HG03442 (cell line): ENCODE results near the gene GZMA.

Source experiments
- ATAC-seq: cut with Tn5 transposase; IDR thresholded peaks from one replicate; pipeline ENCODE4 v1.9.1; 2021; ENCODE audit warnings: mild to moderate bottlenecking, moderate library complexity; ENCODE audit not compliant: unreplicated experiment

Gene GZMA

DNA sequence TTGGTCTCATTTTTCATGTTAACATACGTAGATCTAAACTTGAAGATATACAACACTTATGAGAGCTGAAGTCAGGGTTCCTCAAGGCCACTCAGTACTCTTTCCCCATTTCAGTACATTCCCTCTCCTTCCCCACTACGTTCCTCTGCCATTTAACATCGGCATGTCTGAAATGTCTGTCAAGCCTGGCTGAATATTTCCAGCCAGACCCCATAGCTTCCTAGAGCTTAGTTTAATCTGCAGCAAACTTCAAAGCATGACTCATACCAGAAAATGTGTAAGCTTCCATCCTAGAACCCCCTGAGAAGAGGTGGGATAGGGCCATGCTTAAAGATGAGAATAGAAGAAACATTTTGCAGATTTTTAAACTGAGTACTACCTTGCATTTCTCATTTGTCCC, 6.2 kb downstream of the GZMA start:
- ATAC-seq: no peak

DNA sequence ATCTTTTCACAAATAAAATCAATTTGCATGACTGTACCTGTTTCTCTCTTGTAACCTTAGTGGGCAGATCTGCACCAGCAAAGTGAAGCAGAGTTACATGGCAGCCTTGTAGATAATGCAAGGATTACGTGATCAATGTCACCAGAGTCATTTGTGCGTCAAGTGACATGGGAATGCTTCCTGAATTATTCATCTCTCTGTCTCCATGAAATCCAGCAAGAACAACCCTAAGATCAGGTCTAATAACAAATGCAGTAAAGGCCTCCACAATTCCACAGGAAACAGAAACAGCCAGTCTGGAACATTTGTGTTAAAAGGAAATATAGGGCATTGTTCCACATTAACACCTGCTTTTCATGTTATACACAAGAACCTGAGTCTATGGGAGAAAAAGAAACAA, 7.8 kb downstream of the GZMA start:
- ATAC-seq: no peak

DNA sequence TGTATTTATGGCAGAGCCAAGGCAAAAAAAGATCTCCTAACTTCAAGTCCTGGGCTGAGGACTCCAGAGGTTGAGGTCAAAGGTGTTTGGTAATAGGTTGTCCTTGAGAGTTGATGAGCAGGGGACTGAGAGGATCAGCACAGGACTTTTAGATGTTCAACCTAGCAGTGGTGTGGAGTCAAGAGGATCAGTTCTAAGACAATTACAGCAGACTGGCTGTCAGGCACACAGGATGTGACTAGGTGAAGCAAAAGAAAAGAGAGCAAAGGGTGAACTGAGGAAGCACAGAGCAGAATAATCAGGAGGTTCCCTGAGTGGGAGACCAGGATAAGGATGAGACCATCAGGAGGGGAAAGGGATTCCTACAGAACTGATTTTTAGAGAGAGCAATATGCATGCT, 10.9 kb downstream of the GZMA start:
- ATAC-seq: no peak

DNA sequence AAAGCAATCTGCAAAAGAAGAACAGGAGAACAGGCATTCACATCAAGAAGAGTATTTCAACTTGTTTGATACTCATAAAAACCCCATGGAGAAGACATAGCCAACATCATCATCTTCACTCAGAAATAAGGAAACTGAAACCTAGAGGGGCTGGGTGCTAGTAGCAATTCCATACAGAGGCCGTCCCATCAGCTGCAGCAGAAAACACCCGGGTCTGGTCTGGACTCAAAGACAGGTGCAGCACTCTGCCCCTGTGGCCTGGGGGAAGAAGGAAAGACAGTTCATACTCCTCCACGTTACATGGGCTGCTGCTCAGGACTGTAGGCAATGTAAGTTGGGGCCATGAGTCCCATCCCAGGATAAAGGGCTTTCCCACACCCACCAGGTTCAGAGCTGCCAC, 11.6 kb downstream of the GZMA start:
- ATAC-seq: no peak

DNA sequence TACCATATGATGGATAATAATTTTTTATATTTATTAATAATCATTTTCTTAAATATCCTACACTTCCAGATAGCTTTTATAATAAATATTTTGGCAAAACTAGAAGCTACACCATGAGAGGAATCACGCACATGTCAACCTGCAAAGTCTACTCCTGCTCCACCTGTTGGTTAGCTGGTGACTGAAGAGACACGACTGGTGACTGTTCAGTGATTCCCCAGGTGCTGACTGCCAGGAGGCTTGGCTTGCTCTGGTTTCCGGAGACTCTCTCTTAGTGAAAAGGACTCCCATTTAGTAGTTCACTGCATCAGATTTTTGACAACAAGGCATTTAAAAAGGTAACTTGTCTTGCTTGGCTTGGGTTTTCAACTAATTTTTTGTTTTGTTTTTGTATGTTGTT, 20.9 kb downstream of the GZMA start:
- no peak for ATAC-seq

DNA sequence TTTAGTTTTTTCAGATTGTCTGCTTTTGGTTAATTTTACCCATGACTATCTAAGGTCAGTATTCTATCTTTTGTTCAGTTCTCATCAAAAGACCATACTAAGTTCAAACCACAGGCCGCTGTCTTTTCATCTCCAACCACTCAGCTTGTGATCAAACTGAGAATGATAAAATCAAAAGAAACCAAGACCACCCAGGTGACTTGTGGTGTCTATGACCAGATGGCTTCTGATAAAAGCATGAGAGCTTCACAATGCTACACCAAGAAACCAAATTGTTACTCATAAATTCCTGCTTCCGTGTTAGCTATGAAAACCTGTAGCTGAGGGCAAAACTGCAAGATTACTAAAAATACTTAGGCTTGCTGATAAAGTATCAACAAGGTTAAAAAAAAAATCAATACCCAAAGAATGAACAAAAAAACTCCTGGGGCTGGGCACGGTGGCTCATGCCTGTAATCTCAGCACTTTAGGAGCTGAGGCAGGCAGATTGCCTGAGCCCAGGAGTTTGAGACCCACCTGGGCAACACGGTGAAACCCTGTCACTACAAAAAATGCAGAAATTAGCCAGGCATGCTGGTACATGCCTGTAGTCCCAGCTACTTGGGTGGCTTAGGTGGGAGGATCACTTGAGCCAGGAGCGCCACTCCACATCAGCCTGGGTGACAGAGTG, 31.7 kb downstream of the GZMA start:
- no peak for ATAC-seq

DNA sequence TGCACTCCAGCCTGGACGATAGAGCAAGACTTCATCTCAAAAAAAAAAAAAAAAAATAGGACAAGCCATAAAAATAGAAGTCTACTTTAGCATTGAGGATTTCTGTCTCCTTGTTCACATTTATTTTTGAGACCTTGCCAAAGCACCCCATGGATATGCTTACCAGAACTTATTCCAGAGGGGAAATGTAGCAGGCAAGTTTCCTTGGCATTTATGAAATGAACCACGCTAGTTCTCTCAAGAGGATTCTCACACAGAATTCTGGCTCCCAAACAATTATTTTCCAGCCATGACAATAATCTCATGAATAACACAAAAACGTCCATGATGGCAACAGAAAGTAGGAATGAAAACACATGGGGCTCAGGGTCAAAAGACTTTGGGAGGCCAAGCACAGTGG, 34.1 kb downstream of the GZMA start:
- no peak for ATAC-seq

DNA sequence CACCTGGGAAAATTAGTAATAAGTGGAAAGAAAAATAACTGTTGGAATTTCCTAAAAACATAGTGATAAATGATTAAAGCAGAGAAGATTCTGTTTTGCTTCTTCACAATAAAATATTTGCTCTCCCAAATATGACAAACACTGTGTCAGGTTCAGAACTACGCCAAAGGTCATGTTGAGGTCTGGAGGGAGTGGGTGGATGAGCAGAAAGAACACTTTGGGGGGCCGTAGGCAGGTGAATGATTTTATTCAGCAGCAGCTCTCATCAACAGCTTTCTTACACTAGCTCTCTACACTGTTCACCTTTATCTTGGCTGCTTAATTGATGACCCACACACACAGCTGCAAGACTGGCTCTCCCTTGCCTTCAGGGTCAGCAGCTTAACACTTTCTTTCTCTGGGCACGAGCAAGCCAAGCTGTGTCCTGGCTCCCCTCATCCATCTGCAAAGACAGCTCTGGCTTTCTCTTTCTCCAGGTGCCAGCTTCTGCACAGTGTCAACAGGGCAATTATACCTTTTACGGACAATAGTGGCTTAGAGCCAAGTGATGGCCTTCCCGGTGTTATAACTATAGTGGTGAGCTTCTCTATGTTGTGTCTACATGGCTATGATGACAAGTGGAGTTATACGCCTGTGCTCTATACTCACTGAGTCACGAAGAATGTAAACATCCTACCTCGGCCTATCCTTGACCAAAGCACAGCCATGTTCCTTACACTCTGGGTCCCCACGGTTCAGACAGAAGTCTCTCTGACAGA, 38.6 kb downstream of the GZMA start:
- ATAC-seq: no peak

DNA sequence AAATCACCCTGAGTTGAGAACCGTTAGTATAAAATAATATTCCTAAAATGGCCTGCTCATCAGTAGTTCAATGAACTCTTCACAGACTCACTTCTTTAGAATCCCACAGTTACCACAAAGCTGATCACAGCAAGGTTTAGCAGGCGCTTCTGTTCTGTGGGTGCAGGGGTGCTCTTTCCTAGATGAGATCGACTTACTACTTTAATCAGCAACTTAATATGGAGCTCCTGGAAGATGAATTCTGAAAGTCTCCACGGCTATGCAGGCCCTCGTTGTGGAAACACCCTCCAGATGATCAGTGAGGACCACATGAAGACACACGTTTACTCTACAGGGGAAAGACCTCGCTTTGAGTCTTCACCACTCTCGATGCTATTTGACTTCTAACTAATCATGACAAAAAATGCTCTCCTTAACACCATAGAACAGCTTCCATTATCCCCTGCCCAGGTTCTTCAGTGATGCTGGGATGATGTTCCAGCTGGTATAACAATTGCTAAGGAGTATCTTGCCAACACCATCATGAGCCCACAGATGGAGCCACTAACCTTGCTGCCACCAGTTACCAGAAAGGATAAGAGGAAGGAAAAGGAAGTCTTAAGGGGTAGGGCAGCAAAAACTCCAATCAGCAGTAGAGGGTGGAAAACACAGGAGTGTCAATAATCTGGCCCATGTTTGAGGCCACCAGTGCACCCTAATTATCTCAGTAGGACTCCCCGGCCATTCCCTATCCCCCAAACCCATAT, 39.7 kb downstream of the GZMA start:
- ATAC-seq: no peak

DNA sequence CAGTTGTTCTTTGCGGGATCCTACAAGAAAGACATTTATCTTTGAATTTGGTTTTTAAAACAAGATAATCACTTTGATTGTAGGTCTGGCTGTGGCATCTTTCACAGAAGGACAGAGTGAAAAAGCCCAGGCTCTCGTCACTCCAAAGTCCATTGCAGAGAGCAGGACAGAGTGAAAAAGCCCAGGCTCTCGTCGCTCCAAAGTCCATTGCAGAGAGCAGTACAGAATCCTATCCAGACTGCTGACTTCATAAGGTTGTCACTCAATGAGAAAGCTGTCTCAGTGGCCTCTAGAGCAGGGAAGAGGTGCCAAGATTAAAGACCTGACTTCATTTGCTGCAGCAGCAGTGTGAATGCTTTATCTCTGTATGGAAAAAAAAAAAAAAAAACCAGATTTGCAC, 41.2 kb downstream of the GZMA start:
- ATAC-seq: no peak

DNA sequence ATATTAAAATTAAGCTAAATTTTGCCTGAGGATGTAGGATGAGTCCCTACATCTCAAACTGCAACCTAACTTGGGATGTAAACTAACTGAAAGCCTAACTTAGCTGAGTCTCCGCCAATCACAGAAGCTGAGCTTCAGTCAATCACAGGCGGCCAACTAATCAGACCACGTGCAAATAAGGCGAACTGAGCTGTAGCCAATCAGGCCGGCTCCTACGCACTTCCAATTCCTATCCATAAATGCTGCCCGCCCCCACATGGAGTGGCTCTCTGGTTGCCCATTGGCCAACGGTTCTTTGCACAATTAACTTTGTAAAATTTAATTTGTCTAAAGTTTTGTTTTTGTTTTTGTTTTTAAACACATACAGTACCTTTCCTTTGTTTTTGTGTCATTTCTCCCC, 43.6 kb downstream of the GZMA start:
- no peak for ATAC-seq

DNA sequence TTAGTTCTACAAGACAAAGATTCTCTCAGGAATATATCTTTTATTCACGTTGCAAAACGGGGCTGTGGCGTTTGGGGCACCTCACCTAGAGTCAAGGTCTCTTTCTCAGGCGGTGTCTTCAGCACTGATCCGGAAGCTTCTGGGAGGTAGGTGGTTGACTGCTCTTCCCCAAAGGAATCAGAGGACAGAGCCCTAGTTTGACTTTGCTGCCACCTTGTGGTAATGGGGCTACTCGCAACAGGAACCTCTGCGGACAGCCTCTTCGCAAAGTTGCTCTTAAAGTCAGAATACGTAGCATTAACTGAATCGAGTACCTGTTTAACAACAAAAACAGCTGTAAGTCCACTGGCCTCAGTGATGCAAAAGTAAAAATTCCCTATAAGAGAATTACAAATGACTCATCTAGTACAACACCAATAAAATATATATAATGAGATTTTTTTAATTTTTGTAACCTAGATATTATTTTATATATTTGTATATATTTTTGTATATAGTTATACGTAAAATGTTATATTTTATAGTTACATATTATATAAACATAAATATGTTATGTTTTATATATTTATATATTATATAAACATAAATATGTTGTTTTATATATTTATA, 44.2 kb downstream of the GZMA start:
- peak; percentile 81 for ATAC-seq

DNA sequence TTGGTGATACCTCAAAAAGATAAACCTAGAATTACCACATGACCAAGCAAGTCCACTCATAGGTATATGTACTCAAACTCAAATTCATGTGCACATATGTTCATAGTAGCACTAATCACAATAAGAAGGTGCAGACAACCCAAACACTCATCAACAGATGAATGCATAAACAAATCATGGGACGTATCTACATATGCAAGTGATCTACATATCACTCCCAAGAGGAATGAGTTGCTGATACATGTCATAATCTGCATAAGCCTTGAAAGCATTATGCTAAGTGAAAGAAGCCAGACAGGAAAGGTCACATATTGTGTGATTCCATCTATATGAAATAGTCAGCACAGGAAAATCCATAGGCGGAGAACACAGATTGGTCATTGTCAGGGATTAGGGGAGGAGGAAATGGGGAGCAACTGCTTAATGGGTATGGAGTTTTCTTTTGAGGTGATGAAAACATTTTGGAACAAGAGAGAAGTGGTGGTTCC, 46.9 kb downstream of the GZMA start:
- ATAC-seq: no peak

DNA sequence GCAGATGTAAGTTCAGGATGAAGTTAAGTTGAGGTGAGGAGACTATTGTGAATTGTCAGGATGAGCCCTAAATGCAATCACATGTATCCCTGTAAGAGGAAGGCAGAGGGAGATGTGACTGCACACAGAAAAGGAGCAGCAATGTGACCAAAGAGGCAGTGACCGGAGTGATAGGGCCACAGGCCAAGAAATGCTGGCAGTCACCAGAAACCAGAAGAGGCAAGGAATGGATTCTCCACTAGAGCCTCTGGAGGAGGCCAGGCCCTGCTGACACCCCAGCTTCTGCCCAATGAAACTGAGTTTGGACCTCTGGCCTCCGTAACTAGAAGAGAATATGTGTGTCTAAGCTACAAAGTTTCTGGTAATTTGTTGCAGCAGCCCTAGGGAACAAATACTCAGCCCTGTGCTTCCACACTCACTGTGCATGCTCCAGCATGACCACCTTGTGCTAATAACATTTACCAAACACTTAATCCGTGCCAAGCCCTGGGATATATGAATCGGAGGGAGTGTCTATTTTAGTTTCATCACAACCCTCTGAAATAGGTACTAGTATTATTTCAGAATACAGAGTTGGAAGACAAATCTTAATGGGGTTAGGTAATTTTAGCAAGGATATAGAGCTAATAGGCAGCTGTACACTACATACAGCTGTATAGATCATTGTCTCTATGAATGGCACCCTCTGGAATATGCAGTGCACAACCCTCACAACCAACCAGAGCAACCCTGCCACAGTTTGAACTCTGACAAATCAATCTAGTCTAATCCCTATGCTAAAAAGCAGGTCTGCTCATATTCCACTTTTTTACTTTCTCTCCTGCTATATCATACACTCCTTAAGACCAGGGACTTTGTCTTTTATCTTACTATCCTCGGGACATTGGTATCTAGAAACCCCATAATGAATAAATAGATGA, 49.7 kb downstream of the GZMA start:
- ATAC-seq: no peak

DNA sequence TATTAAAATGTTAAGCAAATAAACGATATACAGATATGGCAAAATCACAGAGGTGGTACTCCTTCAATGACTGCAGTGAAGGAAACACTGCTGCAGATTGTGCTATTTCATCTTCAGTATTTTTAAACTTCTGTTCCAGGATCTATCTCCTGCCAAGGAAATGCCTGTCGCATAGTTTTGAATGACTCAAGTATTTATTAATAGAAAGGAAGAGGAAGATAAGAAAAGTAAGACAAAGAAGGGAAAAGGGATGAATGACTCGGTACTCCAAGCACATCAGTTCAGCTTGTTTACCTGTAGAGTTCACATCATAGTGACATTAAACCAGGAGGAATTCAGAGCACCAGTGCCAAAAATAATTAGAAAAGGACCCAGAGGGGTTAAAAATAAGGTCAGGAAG, 52.4 kb downstream of the GZMA start:
- no peak for ATAC-seq
